ENCODE results near the gene RAB22A. TPM values are rescaled to one million over a fixed set of nuclear protein-coding genes. Genes with fewer than 3 reads are reported as not detected.

RAB22A gene
- total RNA-seq, 2 donors from 2014 or later: 8.4 to 11.6 TPM

DNA sequence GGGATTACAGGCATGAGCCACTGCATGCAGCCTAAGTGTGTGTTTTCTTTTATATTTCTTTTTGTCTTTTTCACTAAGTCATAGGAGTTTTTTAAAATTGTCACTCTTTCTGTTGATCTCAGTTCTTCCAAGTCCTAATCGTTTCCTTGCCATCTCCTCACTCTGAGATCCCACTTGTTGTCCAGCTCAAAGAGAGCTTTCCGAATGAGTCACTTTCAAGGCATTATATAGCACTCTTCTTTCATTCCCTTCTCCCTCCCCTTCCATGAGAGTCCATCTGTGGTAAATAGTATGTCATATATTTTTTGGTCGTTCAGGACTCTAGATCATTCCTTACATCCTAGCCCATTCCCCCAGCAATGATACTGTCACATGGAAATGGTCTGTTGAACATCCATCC is 83.8 kb downstream of the RAB22A start:
- no peak overlapping the region for H3K9ac ChIP-seq (ENCODE audit: extremely low read depth, low read length, poor library complexity, severe bottlenecking)
- no peaks in the 10 kb centered on the region for H3K9me3 ChIP-seq (ENCODE audit: control insufficient read depth, low read length)
- Mint-ChIP-seq H3K4me3 (no peak overlapping the region), H3K4me1 (peaks cover 40% of the 10 kb centered on the region), H3K27ac (no peak overlapping the region), H3K27me3 (ENCODE audit: insufficient read depth) (no peaks in the 10 kb centered on the region), H3K9me3 (no peaks in the 10 kb centered on the region), H3K36me3 (ENCODE audit: low read depth) (peaks cover 33% of the 10 kb centered on the region)
- no peak overlapping the region for H3K27ac ChIP-seq (ENCODE audit: low read depth, low read length)
- peaks cover 36% of the 10 kb centered on the region for H3K36me3 ChIP-seq (ENCODE audit: control insufficient read depth, insufficient read depth, low read length)
- H3K4me1 ChIP-seq (ENCODE audit: control insufficient read depth, insufficient read depth, low read length): peaks cover 12% of the 10 kb centered on the region
- DNase-seq: no peak
- no peaks in the 10 kb centered on the region for H3K27me3 ChIP-seq (ENCODE audit: control insufficient read depth, insufficient read depth, low read length, poor library complexity, severe bottlenecking)
- H3K4me3 ChIP-seq (ENCODE audit: low read length): no peak overlapping the region
- TF ChIP-seq, protein P1, sequence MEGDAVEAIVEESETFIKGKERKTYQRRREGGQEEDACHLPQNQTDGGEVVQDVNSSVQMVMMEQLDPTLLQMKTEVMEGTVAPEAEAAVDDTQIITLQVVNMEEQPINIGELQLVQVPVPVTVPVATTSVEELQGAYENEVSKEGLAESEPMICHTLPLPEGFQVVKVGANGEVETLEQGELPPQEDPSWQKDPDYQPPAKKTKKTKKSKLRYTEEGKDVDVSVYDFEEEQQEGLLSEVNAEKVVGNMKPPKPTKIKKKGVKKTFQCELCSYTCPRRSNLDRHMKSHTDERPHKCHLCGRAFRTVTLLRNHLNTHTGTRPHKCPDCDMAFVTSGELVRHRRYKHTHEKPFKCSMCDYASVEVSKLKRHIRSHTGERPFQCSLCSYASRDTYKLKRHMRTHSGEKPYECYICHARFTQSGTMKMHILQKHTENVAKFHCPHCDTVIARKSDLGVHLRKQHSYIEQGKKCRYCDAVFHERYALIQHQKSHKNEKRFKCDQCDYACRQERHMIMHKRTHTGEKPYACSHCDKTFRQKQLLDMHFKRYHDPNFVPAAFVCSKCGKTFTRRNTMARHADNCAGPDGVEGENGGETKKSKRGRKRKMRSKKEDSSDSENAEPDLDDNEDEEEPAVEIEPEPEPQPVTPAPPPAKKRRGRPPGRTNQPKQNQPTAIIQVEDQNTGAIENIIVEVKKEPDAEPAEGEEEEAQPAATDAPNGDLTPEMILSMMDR (conservative IDR thresholded peaks at IDR 0.05): no peak
- 91 to 98% methylated on average over 2 of the region's 3 CpGs for WGBS, 2 experiments (ENCODE audit: insufficient coverage in 1 of 2, insufficient read length in 1 of 2)

DNA sequence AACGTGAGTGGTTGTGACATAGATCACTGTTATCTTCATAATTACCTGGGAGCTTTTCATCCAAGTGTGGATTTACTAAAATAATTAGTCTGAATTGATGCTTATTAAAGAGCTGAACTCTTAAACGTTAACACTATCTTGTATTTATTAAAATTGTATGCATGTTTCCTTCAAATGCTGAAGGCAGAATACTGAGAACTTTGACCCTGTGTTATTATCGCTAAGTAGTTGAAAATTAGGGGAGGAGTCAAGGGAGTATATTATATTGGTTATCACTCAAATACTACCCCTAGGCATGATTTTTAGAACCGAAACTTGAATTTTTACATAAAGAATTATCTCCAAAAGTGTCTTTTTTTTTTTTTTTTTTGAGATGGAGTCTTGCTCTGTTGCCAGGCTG is 85.3 kb downstream of the RAB22A start:
- Mint-ChIP-seq H3K36me3 (ENCODE audit: low read depth) (peaks cover 34% of the 10 kb centered on the region), H3K4me1 (peaks cover 41% of the 10 kb centered on the region), H3K27ac (no peak overlapping the region), H3K9me3 (no peaks in the 10 kb centered on the region), H3K4me3 (no peak overlapping the region), H3K27me3 (ENCODE audit: insufficient read depth) (no peaks in the 10 kb centered on the region)
- H3K4me1 ChIP-seq (ENCODE audit: control insufficient read depth, insufficient read depth, low read length): peaks cover 12% of the 10 kb centered on the region
- no peaks in the 10 kb centered on the region for H3K9me3 ChIP-seq (ENCODE audit: control insufficient read depth, low read length)
- no peak overlapping the region for H3K27ac ChIP-seq (ENCODE audit: low read depth, low read length)
- H3K36me3 ChIP-seq (ENCODE audit: control insufficient read depth, insufficient read depth, low read length): peaks cover 38% of the 10 kb centered on the region
- TF ChIP-seq, protein P1 (conservative IDR thresholded peaks at IDR 0.05): no peak
- H3K27me3 ChIP-seq (ENCODE audit: control insufficient read depth, insufficient read depth, low read length, poor library complexity, severe bottlenecking): no peaks in the 10 kb centered on the region
- H3K9ac ChIP-seq (ENCODE audit: extremely low read depth, low read length, poor library complexity, severe bottlenecking): no peak overlapping the region
- no peak for DNase-seq
- 80 to 100% methylated on average over 1 to 3 of the region's 4 CpGs for WGBS, 2 experiments (ENCODE audit: insufficient coverage in 1 of 2, insufficient read length in 1 of 2)
- no peak overlapping the region for H3K4me3 ChIP-seq (ENCODE audit: low read length)

DNA sequence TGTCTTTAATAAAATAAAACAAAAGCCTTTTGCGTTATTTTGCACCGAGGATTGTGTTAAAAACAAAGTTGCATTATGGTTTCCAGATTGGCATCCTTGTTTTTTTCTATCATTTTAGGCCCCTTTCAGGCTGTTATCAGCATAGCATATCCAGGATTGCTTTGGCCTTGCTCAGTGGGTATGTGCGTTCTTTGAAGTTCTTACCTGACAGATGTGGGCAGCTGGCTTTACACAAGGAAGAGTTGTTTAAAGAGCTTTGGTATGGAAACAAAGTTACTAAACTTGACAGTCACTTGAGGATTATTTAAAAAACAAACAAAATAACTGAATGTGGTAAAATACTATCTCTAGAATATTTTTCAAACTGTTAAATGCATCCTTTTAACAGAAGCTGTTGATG is 86.1 kb downstream of the RAB22A start:
- peaks cover 36% of the 10 kb centered on the region for H3K4me1 Mint-ChIP-seq
- H3K27ac ChIP-seq (ENCODE audit: low read depth, low read length): no peak overlapping the region
- WGBS, 2 experiments (ENCODE audit: insufficient coverage in 1 of 2, insufficient read length in 1 of 2): 95% methylated on average over 2 to 3 of the region's 3 CpGs
- no peak for DNase-seq
- H3K4me3 ChIP-seq (ENCODE audit: low read length): no peak overlapping the region
- peaks cover 28% of the 10 kb centered on the region for H3K36me3 Mint-ChIP-seq (ENCODE audit: low read depth)
- no peaks in the 10 kb centered on the region for H3K9me3 ChIP-seq (ENCODE audit: control insufficient read depth, low read length)
- peaks cover 10% of the 10 kb centered on the region for H3K4me1 ChIP-seq (ENCODE audit: control insufficient read depth, insufficient read depth, low read length)
- TF ChIP-seq, protein P1 (conservative IDR thresholded peaks at IDR 0.05): no peak
- H3K27ac Mint-ChIP-seq: no peak overlapping the region
- H3K9me3 Mint-ChIP-seq: no peaks in the 10 kb centered on the region
- H3K4me3 Mint-ChIP-seq: no peak overlapping the region
- H3K9ac ChIP-seq (ENCODE audit: extremely low read depth, low read length, poor library complexity, severe bottlenecking): no peak overlapping the region
- no peaks in the 10 kb centered on the region for H3K27me3 ChIP-seq (ENCODE audit: control insufficient read depth, insufficient read depth, low read length, poor library complexity, severe bottlenecking)
- no peaks in the 10 kb centered on the region for H3K27me3 Mint-ChIP-seq (ENCODE audit: insufficient read depth)
- peaks cover 41% of the 10 kb centered on the region for H3K36me3 ChIP-seq (ENCODE audit: control insufficient read depth, insufficient read depth, low read length)

All from endodermal cell (in vitro differentiated cells).